Measurements from ENCODE around the gene PTGES. TPM values are rescaled to one million over a fixed set of nuclear protein-coding genes. Genes with fewer than 3 reads are reported as not detected.
A peak's percentile ranks its signal among the peaks of the same experiment; 100 is the strongest.

The PTGES gene
- total and polyA plus RNA-seq, 9 of the 15 experiments (the other 6 are each of a cell fraction or from before 2014, with no cell fraction given), result 0.13 TPM; not detected in 8

- no peak for TF ChIP-seq SFPQ (IDR thresholded peaks at IDR 0.05; ENCODE audit: low read depth, low read length)
- peak; percentile 97 to 99 (median 99) for TF ChIP-seq CTCF (IDR thresholded peaks at IDR 0.05 in 2 of 3, conservative IDR thresholded peaks at IDR 0.05 in 1 of 3; ENCODE audit: insufficient read depth in 2 of 3, low read depth in 1 of 3, low read length in 3 of 3)
- TF ChIP-seq ZNF551 (CRISPR knock-in tag; IDR thresholded peaks at IDR 0.05), result no peak
- no peak for TF ChIP-seq RBM15 (IDR thresholded peaks at IDR 0.05; ENCODE audit: insufficient read depth, low read length)
- no peak for TF ChIP-seq NCOA4 (IDR thresholded peaks at IDR 0.05; ENCODE audit: partially characterized antibody)
- no peak; the same call in 1 of the 2 replicates for TF ChIP-seq ESRRA (IDR thresholded peaks at IDR 0.05; ENCODE audit: borderline replicate concordance, low read depth)
- TF ChIP-seq CUX1 (CRISPR knock-in tag; IDR thresholded peaks at IDR 0.05), result no peak
- no peak for TF ChIP-seq ASH1L (IDR thresholded peaks at IDR 0.05; ENCODE audit: borderline replicate concordance, low read depth, partially characterized antibody)
- TF ChIP-seq USF1 (CRISPR knock-in tag; IDR thresholded peaks at IDR 0.05), result no peak
- no peak for TF ChIP-seq ZSCAN29 (IDR thresholded peaks at IDR 0.05)
- TF ChIP-seq NCOA1 (IDR thresholded peaks at IDR 0.05; ENCODE audit: low read depth), result no peak
- no peak for TF ChIP-seq SP2 (IDR thresholded peaks at IDR 0.05; ENCODE audit: extremely low read depth, low read depth, low read length, poor library complexity, severe bottlenecking)
- no peak for TF ChIP-seq LARP7 (IDR thresholded peaks at IDR 0.05)
- no peak for TF ChIP-seq ZNF24 (IDR thresholded peaks at IDR 0.05)
These were observed 30.9 kb upstream of the PTGES start (continued) for GRCh38 chr9:129783516-129784361.
